WTC11 (cell line): Measurements from ENCODE around the gene ST6GALNAC6. TPM values are rescaled to one million over a fixed set of nuclear protein-coding genes. Genes with fewer than 3 reads are reported as not detected.

Experiments used
- ATAC-seq: fragments of 200-7000 bp; cut with Tn5 transposase; 2 replicates; pipeline ENCODE4 v1.10.0; 2021; ENCODE audit warnings: mild to moderate bottlenecking, moderate library complexity
- CTCF ChIA-PET: fragments of 300-600 bp; sonication (Branson Sonifier 250); formaldehyde crosslinking; loops from one replicate; lab custom pipeline; 2021; ENCODE audit warnings: antibody characterized with exemption; lab: Charles Lee
- POLR2A ChIA-PET: fragments of 350-600 bp; sonication (Branson Sonifier 250); formaldehyde crosslinking; loops from one replicate; lab custom pipeline; 2021; ENCODE audit warnings: antibody characterized with exemption; lab: Charles Lee
- DNase-seq: peaks from one replicate; pipeline ENCODE4 v3.0.0; 2021; ENCODE audit warnings: low spot score
- H3K27ac Mint-ChIP-seq: 2 replicates; pipeline ENCODE4 v1.8.0; 2021; ENCODE audit warnings: mixed read lengths
- H3K27me3 Mint-ChIP-seq: 2 replicates; pipeline ENCODE4 v1.8.0; 2021; ENCODE audit warnings: low read depth, mild to moderate bottlenecking, moderate library complexity, mixed read lengths
- H3K36me3 Mint-ChIP-seq: 2 replicates; pipeline ENCODE4 v1.8.0; 2021; ENCODE audit warnings: mixed read lengths
- H3K4me1 Mint-ChIP-seq: 2 replicates; pipeline ENCODE4 v1.8.0; 2022; ENCODE audit warnings: mixed read lengths
- H3K4me3 Mint-ChIP-seq: 2 replicates; pipeline ENCODE4 v1.8.0; 2021; ENCODE audit warnings: mild to moderate bottlenecking, moderate library complexity, mixed read lengths
- H3K9me3 Mint-ChIP-seq: 2 replicates; pipeline ENCODE4 v1.8.0; 2021; ENCODE audit warnings: mixed read lengths
- CBFB ChIP-seq: sonication (generic); formaldehyde crosslinking; IDR thresholded peaks from 2 replicates; pipeline ENCODE4 v1.8.1; 2022; ENCODE audit warnings: mild to moderate bottlenecking, low read depth, missing genetic modification reagents
- ETV6 ChIP-seq: sonication (generic); formaldehyde crosslinking; IDR thresholded peaks from 2 replicates; pipeline ENCODE4 v1.8.1; 2022; ENCODE audit warnings: mild to moderate bottlenecking, missing genetic modification reagents
- FOXJ3 ChIP-seq: sonication (generic); formaldehyde crosslinking; IDR thresholded peaks from 2 replicates; pipeline ENCODE4 v1.9.0; 2021; ENCODE audit warnings: missing genetic modification reagents, mild to moderate bottlenecking, borderline replicate concordance
- FOXK1 ChIP-seq: sonication (generic); formaldehyde crosslinking; IDR thresholded peaks from 2 replicates; pipeline ENCODE4 v1.8.0; 2022; ENCODE audit warnings: mild to moderate bottlenecking, moderate library complexity, missing genetic modification reagents
- HMGA2 ChIP-seq: fragments of 250-450 bp; sonication (Bioruptor Pico); IDR thresholded peaks from 2 replicates; pipeline ENCODE4 v1.4.0; 2021; ENCODE audit warnings: mild to moderate bottlenecking, moderate library complexity
- NR2C2 ChIP-seq: sonication (generic); formaldehyde crosslinking; IDR thresholded peaks from 2 replicates; pipeline ENCODE4 v1.8.0; 2022; ENCODE audit warnings: mild to moderate bottlenecking, missing genetic modification reagents
- RORB ChIP-seq: fragments of 250-450 bp; sonication (Bioruptor Pico); IDR thresholded peaks from 2 replicates; pipeline ENCODE4 v1.9.0; 2021; ENCODE audit warnings: mild to moderate bottlenecking
- SMAD3 ChIP-seq: sonication (generic); formaldehyde crosslinking; IDR thresholded peaks from 2 replicates; pipeline ENCODE4 v1.8.0; 2022; ENCODE audit warnings: missing genetic modification reagents, mild to moderate bottlenecking, borderline replicate concordance
- TEAD1 ChIP-seq: sonication (generic); formaldehyde crosslinking; IDR thresholded peaks from 2 replicates; pipeline ENCODE4 v1.8.0; 2022; ENCODE audit warnings: mild to moderate bottlenecking, missing genetic modification reagents
- TEAD4 ChIP-seq: sonication (generic); formaldehyde crosslinking; IDR thresholded peaks from 2 replicates; pipeline ENCODE4 v1.8.0; 2022; ENCODE audit warnings: mild to moderate bottlenecking, missing genetic modification reagents
- TP53 ChIP-seq: sonication (generic); formaldehyde crosslinking; IDR thresholded peaks from 2 replicates; pipeline ENCODE4 v1.8.1; 2023; ENCODE audit warnings: mild to moderate bottlenecking, missing genetic modification reagents
- ZNF121 ChIP-seq: sonication (generic); formaldehyde crosslinking; IDR thresholded peaks from 2 replicates; pipeline ENCODE4 v1.8.0; 2023; ENCODE audit warnings: missing genetic modification reagents
- ZNF138 ChIP-seq: sonication (generic); formaldehyde crosslinking; conservative IDR thresholded peaks from 2 replicates; pipeline ENCODE4 v1.8.1; 2022; ENCODE audit warnings: mild to moderate bottlenecking, moderate library complexity, missing genetic modification reagents
- ZNF263 ChIP-seq: sonication (generic); formaldehyde crosslinking; IDR thresholded peaks from 2 replicates; pipeline ENCODE4 v1.8.1; 2022; ENCODE audit warnings: low read depth, mild to moderate bottlenecking, moderate library complexity, missing genetic modification reagents
- ZNF396 ChIP-seq: fragments of 250-450 bp; sonication (Bioruptor Pico); IDR thresholded peaks from 2 replicates; pipeline ENCODE4 v1.8.0; 2021; ENCODE audit warnings: mild to moderate bottlenecking, moderate library complexity, borderline replicate concordance
- total RNA-seq: library from RNA; stranded (reverse); gene quantifications from 3 replicates; pipeline ENCODE4 v1.2.3, GENCODE V29; 2021
- TF ChIP-seq, protein P1 (sequence below): fragments of 250-450 bp; sonication (Bioruptor Pico); IDR thresholded peaks from 2 replicates; pipeline ENCODE4 v1.9.0; 2021; ENCODE audit warnings: moderate library complexity, mild to moderate bottlenecking, inconsistent platforms, borderline replicate concordance
- TF ChIP-seq, protein P2 (sequence below): sonication (generic); formaldehyde crosslinking; IDR thresholded peaks from 2 replicates; pipeline ENCODE4 v1.8.1; 2022; ENCODE audit warnings: mild to moderate bottlenecking, missing genetic modification reagents, moderate library complexity, borderline replicate concordance
- TF ChIP-seq, protein P3 (sequence below): sonication (generic); formaldehyde crosslinking; conservative IDR thresholded peaks from 2 replicates; pipeline ENCODE4 v1.8.1; 2022; ENCODE audit warnings: mild to moderate bottlenecking, missing genetic modification reagents
- TF ChIP-seq, protein P4 (sequence below): fragments of 250-450 bp; sonication (Bioruptor Pico); IDR thresholded peaks from 2 replicates; pipeline ENCODE4 v1.9.0; 2021; ENCODE audit warnings: mild to moderate bottlenecking, borderline replicate concordance
- TF ChIP-seq, protein P5 (sequence below): fragments of 250-450 bp; sonication (Bioruptor Pico); IDR thresholded peaks from 2 replicates; pipeline ENCODE4 v1.9.0; 2021; ENCODE audit warnings: mild to moderate bottlenecking
- TF ChIP-seq, protein P6 (sequence below): fragments of 250-450 bp; sonication (Bioruptor Pico); conservative IDR thresholded peaks from 2 replicates; pipeline ENCODE4 v1.9.0; 2021; ENCODE audit warnings: mild to moderate bottlenecking
- TF ChIP-seq, protein P7 (sequence below): sonication (generic); formaldehyde crosslinking; conservative IDR thresholded peaks from 2 replicates; pipeline ENCODE4 v1.8.1; 2023; ENCODE audit warnings: mild to moderate bottlenecking, low read depth, missing genetic modification reagents, moderate library complexity

ST6GALNAC6 gene
- total RNA-seq, 1 experiment from 2014 or later, result 47.5 TPM

DNA sequence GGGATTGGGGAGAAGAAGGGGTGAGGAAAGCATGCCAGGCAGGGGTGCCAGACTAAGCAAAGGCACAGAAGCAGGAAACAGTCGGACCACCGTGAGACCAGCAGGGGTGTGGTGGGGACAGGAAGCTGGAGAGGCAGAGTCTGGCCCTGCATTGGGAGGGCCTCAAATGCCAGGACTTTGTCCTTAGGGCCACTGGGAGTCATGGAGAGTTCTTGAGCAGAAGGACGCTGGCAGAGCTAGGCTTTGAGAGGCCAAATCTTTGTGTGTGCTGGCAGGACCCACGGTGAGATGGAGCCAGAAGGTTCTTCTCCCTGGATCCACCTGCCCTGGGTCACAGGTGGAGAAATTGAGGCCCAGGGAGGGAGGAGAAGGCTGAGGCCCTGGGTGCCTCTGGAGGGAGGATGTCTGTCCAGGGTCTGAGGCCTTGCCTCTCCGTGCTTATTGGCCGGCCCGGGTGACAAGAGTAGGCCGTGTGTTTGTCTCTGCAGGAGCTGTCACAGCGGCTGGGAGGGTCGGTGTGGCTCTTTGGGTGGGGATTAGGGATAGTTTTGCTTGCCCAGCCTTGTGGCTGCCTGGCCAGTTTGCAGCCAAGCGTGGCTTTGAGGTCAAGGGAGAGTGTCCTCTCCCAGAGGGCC is 43.2 kb downstream of the ST6GALNAC6 start:
- no peak for TF ChIP-seq ZNF263
- TF ChIP-seq, protein P1, sequence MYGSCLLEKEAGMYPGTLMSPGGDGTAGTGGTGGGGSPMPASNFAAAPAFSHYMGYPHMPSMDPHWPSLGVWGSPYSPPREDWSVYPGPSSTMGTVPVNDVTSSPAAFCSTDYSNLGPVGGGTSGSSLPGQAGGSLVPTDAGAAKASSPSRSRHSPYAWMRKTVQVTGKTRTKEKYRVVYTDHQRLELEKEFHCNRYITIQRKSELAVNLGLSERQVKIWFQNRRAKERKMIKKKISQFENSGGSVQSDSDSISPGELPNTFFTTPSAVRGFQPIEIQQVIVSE (CRISPR knock-in tag), result no peak
- TF ChIP-seq ZNF396 (CRISPR knock-in tag), result no peak
- no peak for TF ChIP-seq ETV6
- no peaks in the 10 kb centered on the region for H3K27me3 Mint-ChIP-seq
- DNase-seq (no peak), ATAC-seq (no peak)
- H3K4me3 Mint-ChIP-seq, result no peak overlapping the region
- H3K27ac Mint-ChIP-seq, result no peak overlapping the region
- CTCF ChIA-PET, result interaction anchor here (1.7 to 8.1 kb wide), 2 partner anchors 13 to 30 kb away, joined by 7 to 79 read pairs; no protein-coding TSS in a partner anchor
- peaks cover 7% of the 10 kb centered on the region; the same call in 1 of the 2 replicates for H3K4me1 Mint-ChIP-seq
- POLR2A ChIA-PET, result no interaction called here
- no peaks in the 10 kb centered on the region for H3K36me3 Mint-ChIP-seq
- H3K9me3 Mint-ChIP-seq, result no peaks in the 10 kb centered on the region

DNA sequence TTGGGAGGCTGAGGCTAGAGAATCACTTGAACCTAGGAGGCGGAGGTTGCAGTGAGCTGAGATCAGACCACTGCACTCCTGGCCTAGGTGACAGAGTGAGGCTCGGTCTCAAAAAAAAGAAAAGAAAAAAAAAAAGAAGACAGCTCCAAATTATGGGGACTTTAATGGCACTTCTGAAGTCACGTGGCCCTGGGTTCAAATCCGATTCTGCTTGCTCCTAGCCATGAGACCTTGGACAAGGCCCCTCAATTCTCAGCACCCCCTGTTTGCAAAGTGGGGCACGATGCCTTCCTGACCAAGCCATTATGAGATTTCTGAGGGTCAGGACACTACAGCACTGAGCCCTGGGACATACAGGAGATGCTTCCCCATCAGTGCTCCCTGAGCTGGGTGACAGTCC is 43.9 kb downstream of the ST6GALNAC6 start:
- no peak for TF ChIP-seq FOXK1 (CRISPR knock-in tag)
- no peak for TF ChIP-seq NR2C2
- TF ChIP-seq, protein P2, sequence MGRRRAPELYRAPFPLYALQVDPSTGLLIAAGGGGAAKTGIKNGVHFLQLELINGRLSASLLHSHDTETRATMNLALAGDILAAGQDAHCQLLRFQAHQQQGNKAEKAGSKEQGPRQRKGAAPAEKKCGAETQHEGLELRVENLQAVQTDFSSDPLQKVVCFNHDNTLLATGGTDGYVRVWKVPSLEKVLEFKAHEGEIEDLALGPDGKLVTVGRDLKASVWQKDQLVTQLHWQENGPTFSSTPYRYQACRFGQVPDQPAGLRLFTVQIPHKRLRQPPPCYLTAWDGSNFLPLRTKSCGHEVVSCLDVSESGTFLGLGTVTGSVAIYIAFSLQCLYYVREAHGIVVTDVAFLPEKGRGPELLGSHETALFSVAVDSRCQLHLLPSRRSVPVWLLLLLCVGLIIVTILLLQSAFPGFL (CRISPR knock-in tag), result no peak
- TF ChIP-seq, protein P3, sequence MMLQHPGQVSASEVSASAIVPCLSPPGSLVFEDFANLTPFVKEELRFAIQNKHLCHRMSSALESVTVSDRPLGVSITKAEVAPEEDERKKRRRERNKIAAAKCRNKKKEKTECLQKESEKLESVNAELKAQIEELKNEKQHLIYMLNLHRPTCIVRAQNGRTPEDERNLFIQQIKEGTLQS (CRISPR knock-in tag), result no peak
- TF ChIP-seq ZNF138 (CRISPR knock-in tag), result no peak
- TF ChIP-seq, protein P4, sequence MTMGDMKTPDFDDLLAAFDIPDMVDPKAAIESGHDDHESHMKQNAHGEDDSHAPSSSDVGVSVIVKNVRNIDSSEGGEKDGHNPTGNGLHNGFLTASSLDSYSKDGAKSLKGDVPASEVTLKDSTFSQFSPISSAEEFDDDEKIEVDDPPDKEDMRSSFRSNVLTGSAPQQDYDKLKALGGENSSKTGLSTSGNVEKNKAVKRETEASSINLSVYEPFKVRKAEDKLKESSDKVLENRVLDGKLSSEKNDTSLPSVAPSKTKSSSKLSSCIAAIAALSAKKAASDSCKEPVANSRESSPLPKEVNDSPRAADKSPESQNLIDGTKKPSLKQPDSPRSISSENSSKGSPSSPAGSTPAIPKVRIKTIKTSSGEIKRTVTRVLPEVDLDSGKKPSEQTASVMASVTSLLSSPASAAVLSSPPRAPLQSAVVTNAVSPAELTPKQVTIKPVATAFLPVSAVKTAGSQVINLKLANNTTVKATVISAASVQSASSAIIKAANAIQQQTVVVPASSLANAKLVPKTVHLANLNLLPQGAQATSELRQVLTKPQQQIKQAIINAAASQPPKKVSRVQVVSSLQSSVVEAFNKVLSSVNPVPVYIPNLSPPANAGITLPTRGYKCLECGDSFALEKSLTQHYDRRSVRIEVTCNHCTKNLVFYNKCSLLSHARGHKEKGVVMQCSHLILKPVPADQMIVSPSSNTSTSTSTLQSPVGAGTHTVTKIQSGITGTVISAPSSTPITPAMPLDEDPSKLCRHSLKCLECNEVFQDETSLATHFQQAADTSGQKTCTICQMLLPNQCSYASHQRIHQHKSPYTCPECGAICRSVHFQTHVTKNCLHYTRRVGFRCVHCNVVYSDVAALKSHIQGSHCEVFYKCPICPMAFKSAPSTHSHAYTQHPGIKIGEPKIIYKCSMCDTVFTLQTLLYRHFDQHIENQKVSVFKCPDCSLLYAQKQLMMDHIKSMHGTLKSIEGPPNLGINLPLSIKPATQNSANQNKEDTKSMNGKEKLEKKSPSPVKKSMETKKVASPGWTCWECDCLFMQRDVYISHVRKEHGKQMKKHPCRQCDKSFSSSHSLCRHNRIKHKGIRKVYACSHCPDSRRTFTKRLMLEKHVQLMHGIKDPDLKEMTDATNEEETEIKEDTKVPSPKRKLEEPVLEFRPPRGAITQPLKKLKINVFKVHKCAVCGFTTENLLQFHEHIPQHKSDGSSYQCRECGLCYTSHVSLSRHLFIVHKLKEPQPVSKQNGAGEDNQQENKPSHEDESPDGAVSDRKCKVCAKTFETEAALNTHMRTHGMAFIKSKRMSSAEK (CRISPR knock-in tag), result no peak
- TF ChIP-seq, protein P5, sequence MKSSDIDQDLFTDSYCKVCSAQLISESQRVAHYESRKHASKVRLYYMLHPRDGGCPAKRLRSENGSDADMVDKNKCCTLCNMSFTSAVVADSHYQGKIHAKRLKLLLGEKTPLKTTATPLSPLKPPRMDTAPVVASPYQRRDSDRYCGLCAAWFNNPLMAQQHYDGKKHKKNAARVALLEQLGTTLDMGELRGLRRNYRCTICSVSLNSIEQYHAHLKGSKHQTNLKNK (CRISPR knock-in tag), result no peak
- TF ChIP-seq FOXJ3 (CRISPR knock-in tag), result no peak
- no peak for TF ChIP-seq SMAD3 (CRISPR knock-in tag)
- no peak for TF ChIP-seq TEAD4 (CRISPR knock-in tag)
- TF ChIP-seq RORB (CRISPR knock-in tag), result no peak
- TF ChIP-seq TEAD1 (CRISPR knock-in tag), result no peak
- no peak for TF ChIP-seq HMGA2 (CRISPR knock-in tag)
- no peak for TF ChIP-seq ZNF121 (CRISPR knock-in tag)
- TF ChIP-seq CBFB, result no peak
- TF ChIP-seq, protein P6, sequence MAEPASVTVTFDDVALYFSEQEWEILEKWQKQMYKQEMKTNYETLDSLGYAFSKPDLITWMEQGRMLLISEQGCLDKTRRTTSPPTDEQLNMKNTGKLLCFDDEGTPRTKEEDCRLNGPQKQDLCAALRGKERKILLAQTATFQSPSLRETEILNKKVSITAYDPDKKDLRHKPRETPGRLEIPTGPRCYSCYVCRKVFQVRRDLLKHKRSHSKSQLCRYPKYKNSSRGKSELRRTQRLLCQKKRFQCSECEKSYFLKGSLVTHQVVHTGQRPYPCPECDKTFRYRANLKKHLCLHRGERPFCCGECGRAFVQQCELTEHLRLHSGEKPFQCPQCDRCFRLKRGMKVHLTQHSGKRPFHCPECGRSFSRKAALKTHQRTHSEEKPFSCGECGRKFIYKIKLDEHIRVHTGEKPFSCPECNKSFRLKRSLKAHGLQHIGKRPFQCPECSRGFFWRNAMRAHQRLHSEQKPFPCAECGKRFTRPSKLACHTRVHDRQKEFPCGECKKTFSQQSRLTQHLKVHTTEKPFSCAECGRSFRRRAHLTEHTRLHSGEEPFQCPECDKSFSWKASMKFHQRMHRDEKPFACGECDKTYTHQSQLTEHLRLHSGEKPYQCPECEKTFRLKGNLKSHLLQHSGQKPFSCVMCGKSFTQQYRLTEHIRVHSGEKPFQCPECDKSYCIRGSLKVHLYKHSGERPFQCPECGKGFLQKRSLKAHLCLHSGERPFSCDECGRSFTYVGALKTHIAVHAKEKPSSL, result no peak
- TF ChIP-seq, protein P7, sequence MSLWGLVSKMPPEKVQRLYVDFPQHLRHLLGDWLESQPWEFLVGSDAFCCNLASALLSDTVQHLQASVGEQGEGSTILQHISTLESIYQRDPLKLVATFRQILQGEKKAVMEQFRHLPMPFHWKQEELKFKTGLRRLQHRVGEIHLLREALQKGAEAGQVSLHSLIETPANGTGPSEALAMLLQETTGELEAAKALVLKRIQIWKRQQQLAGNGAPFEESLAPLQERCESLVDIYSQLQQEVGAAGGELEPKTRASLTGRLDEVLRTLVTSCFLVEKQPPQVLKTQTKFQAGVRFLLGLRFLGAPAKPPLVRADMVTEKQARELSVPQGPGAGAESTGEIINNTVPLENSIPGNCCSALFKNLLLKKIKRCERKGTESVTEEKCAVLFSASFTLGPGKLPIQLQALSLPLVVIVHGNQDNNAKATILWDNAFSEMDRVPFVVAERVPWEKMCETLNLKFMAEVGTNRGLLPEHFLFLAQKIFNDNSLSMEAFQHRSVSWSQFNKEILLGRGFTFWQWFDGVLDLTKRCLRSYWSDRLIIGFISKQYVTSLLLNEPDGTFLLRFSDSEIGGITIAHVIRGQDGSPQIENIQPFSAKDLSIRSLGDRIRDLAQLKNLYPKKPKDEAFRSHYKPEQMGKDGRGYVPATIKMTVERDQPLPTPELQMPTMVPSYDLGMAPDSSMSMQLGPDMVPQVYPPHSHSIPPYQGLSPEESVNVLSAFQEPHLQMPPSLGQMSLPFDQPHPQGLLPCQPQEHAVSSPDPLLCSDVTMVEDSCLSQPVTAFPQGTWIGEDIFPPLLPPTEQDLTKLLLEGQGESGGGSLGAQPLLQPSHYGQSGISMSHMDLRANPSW (CRISPR knock-in tag), result no peak
- no peak for TF ChIP-seq TP53 (CRISPR knock-in tag)
- H3K4me1 Mint-ChIP-seq, result peaks cover 7% of the 10 kb centered on the region; the same call in 1 of the 2 replicates
- ATAC-seq (no peak), DNase-seq (no peak)
- no peaks in the 10 kb centered on the region for H3K27me3 Mint-ChIP-seq
- CTCF ChIA-PET, result interaction anchor here (1.1 to 8.1 kb wide), 8 partner anchors 10 to 121 kb away, joined by 3 to 79 read pairs (median 6); partner anchors contain the start of gene TOR2A
- POLR2A ChIA-PET, result interaction anchor here (1.2 kb wide), 1 partner anchor 18 kb away, joined by 3 read pairs; no protein-coding TSS in a partner anchor
- no peak overlapping the region for H3K4me3 Mint-ChIP-seq
- H3K27ac Mint-ChIP-seq, result no peak overlapping the region
- H3K9me3 Mint-ChIP-seq, result no peaks in the 10 kb centered on the region
- H3K36me3 Mint-ChIP-seq, result no peaks in the 10 kb centered on the region
